SK-N-MC (cell line): ENCODE results near the gene FAM53B.

Experiments
- DNase-seq: peaks from one replicate; pipeline ENCODE4 v3.0.0-alpha.2; 2011; ENCODE audit warnings: low read depth, low spot score
- H3K27ac ChIP-seq: fragments of 200-600 bp; sonication (generic); 2 replicates; pipeline ENCODE4 v1.5.1; 2016; ENCODE audit warnings: mixed run types
- H3K36me3 ChIP-seq: fragments of 200-600 bp; sonication (generic); 2 replicates; pipeline ENCODE4 v1.6.1; 2017; ENCODE audit warnings: antibody characterized with exemption, low read length, mixed read lengths; ENCODE audit not compliant: insufficient read depth
- H3K4me3 ChIP-seq: fragments of 200-600 bp; sonication (generic); 2 replicates; pipeline ENCODE4 v1.5.1; 2016
- H3K9ac ChIP-seq: fragments of 200-600 bp; sonication (generic); 2 replicates; pipeline ENCODE4 v1.8.0; 2017; ENCODE audit warnings: mixed run types, mixed read lengths; ENCODE audit not compliant: insufficient read length
- H3K9me3 ChIP-seq: fragments of 200-600 bp; sonication (generic); 2 replicates; pipeline ENCODE4 v1.6.1; 2017; ENCODE audit warnings: low read depth, mild to moderate bottlenecking, antibody characterized with exemption, low read length, moderate library complexity, mixed read lengths
- EZH2 ChIP-seq: fragments of 200-600 bp; sonication (generic); IDR thresholded peaks from one replicate; pipeline ENCODE4 v1.6.1; 2017; ENCODE audit warnings: antibody characterized with exemption
- FOXP2 ChIP-seq: optimal IDR thresholded peaks from 2 replicates; pipeline ENCODE3; 2011; ENCODE audit warnings: mild to moderate bottlenecking, moderate library complexity; ENCODE audit not compliant: insufficient read depth; ENCODE audit errors: extremely low read length, control extremely low read depth
- POLR2AphosphoS5 ChIP-seq: IDR thresholded peaks from 2 replicates; pipeline ENCODE4 v1.6.1; 2012; ENCODE audit warnings: mild to moderate bottlenecking, low read depth, low read length, borderline replicate concordance

The FAM53B gene

DNA sequence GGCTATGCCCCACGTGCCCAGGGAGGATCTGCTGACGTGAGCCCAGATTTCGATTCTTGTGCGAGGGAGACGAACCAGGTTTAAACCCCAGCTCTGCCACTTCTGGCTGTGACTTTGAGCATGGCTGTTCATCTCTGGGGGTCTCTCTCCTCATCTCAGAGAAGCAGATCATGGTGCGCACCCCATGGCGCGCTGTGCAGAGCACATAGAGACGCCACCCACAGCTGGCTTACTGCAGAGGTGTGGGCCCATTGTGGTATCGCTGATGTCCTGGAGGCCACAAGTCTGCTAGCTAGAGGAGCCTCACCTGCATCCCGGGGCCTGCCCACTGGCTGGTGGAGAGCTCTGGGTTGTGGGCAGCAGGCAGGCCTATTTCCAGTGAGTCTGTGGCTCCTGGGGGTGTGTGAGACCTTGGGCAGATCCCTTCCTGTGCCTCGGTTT is 142.0 kb downstream of the FAM53B start:
- Histone ChIP-seq H3K27ac (no peak overlapping the region), H3K36me3 (no peaks in the 10 kb centered on the region), H3K9ac (no peak overlapping the region), H3K4me3 (no peak overlapping the region), H3K9me3 (no peaks in the 10 kb centered on the region)
- TF ChIP-seq FOXP2 (no peak), POLR2AphosphoS5 (no peak), EZH2 (no peak)
- DNase-seq = no peak

DNA sequence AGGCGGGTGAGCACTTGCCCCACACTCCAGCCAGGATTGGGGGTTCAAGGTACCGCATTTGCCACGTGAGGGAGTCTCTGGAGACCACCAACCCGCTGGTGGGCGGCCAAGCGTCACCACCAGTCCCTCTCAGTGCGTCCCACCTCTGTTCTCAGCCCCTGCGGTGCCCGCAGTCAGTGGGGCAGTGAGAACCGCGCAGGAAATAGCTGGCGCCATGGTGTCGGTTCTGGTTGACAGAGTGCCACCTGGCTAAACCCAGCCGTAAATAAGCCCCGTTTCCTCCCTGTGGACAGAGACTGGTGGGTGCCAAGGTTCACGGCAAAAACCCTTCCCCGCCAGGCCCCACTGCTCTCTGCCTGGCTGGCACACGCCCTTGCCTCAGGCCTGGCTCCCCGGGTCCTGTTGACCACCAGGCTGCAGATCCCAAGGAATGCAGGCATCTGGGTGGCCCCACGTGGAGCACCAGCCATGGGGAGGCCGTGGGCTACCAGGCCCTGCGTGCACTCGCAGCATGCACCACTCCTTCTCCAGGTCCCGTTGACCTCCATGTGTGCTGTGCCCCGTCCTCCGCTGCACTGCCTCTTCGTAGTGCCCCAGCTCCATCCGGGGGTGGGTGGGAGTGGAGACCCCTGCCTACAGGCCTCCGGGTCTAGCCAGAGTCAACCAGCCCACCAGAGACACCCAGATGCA is 142.6 kb downstream of the FAM53B start:
- Histone ChIP-seq H3K36me3 (no peaks in the 10 kb centered on the region), H3K9me3 (no peaks in the 10 kb centered on the region), H3K4me3 (no peak overlapping the region), H3K9ac (no peak overlapping the region), H3K27ac (no peak overlapping the region)
- no peak for DNase-seq
- TF ChIP-seq POLR2AphosphoS5 (no peak), FOXP2 (no peak), EZH2 (no peak)

DNA sequence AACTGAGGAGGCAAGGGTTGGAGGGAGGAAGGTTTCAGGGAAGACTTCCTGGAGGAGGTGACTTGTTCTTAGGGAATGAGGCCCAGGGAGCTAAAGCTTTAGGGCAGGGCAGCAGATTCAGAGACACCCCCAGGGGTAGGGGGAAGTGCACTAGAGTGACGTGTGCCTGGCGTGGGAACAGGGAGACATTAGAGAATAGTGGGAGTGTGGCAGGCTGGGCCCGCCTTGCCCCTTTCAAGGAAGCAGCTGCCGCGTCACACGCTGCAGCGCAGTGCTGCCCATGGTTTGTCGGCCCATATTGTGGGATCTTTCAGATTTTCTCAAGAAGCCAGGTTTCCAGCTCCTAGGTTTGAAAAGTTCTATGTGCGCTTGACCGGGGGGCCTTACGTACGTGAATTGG is 143.2 kb downstream of the FAM53B start:
- H3K27ac ChIP-seq = no peak overlapping the region
- no peak overlapping the region for H3K4me3 ChIP-seq
- no peaks in the 10 kb centered on the region for H3K9me3 ChIP-seq
- no peaks in the 10 kb centered on the region for H3K36me3 ChIP-seq
- H3K9ac ChIP-seq = no peak overlapping the region
- TF ChIP-seq POLR2AphosphoS5 = no peak
- no peak for TF ChIP-seq FOXP2
- no peak for TF ChIP-seq EZH2
- no peak for DNase-seq

DNA sequence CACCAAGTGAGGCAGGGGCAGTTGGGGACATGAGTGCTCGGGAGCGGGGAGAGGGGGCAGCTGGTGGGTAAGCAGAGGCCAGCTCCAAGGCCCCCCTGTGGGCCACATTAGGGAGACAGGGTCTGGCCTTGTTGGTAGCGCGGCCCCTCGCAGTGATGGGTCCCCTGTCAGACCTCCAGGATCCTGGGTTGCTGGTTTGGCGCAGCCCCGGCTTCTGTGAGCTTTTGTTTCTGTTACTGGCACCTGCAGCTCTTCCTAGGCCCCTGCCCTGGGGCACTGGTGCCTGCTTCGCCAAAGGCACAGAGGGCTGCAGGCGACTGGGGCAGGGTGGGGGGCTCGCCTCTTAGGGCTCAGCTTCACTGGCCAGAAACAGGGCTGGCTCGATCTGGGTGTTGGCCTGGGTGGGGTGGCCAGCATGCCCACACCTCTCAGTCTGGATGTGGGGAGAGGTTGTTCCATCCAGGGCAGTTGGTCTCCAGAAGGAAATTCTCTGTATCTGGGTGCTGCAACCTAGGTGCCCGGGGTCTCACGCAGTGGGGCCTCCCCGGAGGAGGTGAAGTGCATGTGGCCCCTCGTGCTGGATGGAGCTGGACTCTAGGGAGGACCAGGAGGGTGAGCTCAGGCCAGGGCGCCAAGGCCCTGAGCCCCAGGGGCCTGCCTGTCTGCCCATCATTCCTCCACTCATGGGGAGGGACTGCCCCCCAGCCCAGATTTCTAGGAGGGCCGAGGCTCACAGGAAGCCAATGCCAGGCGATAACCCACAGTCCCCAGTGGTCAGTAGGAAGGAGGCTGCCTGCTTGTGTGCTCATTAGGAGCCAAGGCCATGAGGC is 143.9 kb downstream of the FAM53B start:
- H3K4me3 ChIP-seq = no peak overlapping the region
- no peak for DNase-seq
- no peak for TF ChIP-seq POLR2AphosphoS5
- no peak for TF ChIP-seq EZH2
- TF ChIP-seq FOXP2 = no peak
- no peak overlapping the region for H3K27ac ChIP-seq
- H3K9me3 ChIP-seq = no peaks in the 10 kb centered on the region
- H3K9ac ChIP-seq = no peak overlapping the region
- H3K36me3 ChIP-seq = no peaks in the 10 kb centered on the region

DNA sequence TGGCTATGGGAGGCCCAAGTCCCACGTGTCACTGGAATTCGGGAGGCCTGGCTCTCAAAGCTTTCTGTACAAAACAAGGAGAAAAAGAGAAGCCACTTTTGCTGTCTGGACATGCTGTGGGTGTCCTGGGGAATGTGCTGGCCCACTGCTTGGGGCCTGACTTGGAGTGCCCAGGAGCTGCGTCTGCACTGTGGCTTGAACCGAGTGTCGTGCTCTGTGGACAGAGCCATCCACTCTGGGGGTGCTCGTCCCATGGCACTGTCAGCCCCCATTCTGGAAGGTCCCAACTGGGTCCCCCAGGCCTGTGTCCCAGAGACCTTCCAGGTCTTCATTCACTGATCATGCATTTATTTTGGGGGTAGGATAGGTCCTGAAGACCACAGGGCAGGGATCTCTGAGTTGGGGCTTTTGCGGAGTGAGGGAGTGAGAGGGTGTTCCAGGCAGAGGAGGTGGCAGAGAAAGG is 144.6 kb downstream of the FAM53B start:
- H3K36me3 ChIP-seq = no peaks in the 10 kb centered on the region
- no peak overlapping the region for H3K27ac ChIP-seq
- H3K4me3 ChIP-seq = no peak overlapping the region
- no peak for DNase-seq
- H3K9me3 ChIP-seq = no peaks in the 10 kb centered on the region
- H3K9ac ChIP-seq = no peak overlapping the region
- TF ChIP-seq EZH2 (no peak), FOXP2 (no peak), POLR2AphosphoS5 (no peak)

DNA sequence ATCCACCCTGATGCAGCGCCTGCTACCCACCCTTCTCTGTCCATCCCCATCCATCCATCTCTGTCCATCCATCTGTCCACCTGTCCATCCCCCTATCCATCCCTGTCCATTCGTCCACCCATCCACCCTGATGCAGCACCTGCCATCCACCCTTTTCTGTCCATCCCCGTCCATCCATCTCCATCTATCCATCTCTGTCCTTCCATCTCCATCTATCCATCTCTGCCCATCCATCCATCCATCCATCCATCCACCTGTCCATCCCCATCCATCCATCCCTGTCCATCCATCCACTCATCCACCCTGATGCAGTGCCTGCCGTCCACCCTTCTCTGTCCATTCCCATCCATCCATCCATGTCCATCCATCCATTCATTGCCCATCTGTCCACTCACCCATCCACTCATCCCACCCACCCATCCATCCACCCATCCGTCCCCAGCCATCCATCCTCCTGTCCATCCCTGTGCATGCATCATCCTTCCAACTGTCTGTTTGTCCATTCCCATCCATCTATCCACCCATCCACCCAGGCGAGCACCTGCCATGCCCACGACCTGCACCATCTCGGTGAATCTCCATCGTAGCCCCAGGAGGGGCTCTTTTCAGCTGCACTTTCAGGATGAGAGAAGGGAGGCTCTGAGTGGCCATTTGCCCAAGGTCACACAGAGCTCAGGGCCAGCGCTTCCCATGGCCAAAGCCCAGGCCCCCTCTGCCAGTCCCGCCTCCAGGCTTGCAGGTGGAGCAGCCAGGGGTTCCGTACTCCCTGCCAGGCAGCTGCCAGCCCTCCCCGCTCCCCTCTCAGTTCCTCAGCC is 145.2 kb downstream of the FAM53B start:
- no peak overlapping the region for H3K9ac ChIP-seq
- H3K27ac ChIP-seq = no peak overlapping the region
- no peaks in the 10 kb centered on the region for H3K9me3 ChIP-seq
- TF ChIP-seq EZH2 (no peak), FOXP2 (no peak), POLR2AphosphoS5 (no peak)
- no peak overlapping the region for H3K4me3 ChIP-seq
- no peak for DNase-seq
- no peaks in the 10 kb centered on the region for H3K36me3 ChIP-seq

DNA sequence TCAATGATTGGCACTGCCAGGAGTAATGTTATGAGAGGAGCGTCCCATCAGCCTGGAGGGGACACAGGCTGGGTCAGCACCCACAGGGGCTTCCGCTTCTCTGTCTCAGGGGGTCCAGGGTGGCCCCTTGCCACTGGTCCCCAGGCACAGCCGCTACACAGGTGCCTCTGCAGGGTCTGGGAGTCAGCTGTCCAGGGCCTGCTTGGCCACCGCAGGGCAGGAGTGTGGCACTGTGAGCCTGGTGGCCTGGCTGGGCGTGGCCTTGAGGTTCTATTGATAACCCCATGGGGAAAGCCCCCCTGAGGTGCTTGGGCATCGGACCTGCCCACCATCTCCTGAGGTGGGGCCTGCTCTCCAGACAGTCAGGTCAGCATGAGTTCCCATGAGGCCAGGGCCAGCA is 146.0 kb downstream of the FAM53B start:
- no peak overlapping the region for H3K4me3 ChIP-seq
- H3K36me3 ChIP-seq = no peaks in the 10 kb centered on the region
- no peak overlapping the region for H3K27ac ChIP-seq
- DNase-seq = no peak
- H3K9ac ChIP-seq = no peak overlapping the region
- H3K9me3 ChIP-seq = no peaks in the 10 kb centered on the region
- TF ChIP-seq POLR2AphosphoS5 = no peak
- TF ChIP-seq EZH2 = no peak
- TF ChIP-seq FOXP2 = no peak

DNA sequence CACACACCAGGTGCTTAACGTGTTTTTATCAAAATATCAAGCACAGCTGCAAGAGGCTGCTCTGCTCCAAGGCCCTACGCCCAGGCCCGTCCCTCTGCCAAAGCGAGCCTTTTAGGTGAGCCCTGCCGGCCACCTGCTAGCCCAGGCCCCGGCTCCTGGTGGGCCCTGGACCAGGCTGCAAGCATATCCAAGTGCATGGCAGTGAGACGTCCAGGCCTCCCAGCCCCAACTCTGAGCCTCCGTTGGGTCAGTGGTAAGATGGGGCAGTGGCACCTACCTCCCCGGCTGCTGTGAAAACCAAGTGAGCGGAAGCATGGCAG is 146.4 kb downstream of the FAM53B start:
- no peaks in the 10 kb centered on the region for H3K36me3 ChIP-seq
- TF ChIP-seq EZH2 = no peak
- no peak for TF ChIP-seq FOXP2
- TF ChIP-seq POLR2AphosphoS5 = no peak
- H3K4me3 ChIP-seq = no peak overlapping the region
- H3K9ac ChIP-seq = no peak overlapping the region
- DNase-seq = no peak
- H3K9me3 ChIP-seq = no peaks in the 10 kb centered on the region
- H3K27ac ChIP-seq = no peak overlapping the region
